GM23338 (cell line): ENCODE results near the gene BLZF1. TPM values are rescaled to one million over a fixed set of nuclear protein-coding genes. Genes with fewer than 3 reads are reported as not detected.
A peak's percentile ranks its signal among the peaks of the same experiment; 100 is the strongest.

Experiments
- ATAC-seq: fragments of 200-7000 bp; cut with Tn5 transposase; 3 replicates; pipeline ENCODE4 v1.9.1; 2020
- DNase-seq: peaks from one replicate; pipeline ENCODE4 v3.0.0-alpha.2; 2015; ENCODE audit warnings: low spot score
- H2AFZ ChIP-seq: fragments of 200-600 bp; sonication (generic); 2 replicates; pipeline ENCODE4 v1.8.0; 2016; ENCODE audit warnings: antibody characterized with exemption, mild to moderate bottlenecking, moderate library complexity
- H3F3A ChIP-seq: fragments of 200-600 bp; sonication (generic); replicated peaks from 2 replicates; pipeline ENCODE4 v1.8.0; 2017; ENCODE audit warnings: antibody characterized with exemption, mixed run types, low read depth
- H3K27ac ChIP-seq: fragments of 200-600 bp; sonication (generic); 2 replicates; pipeline ENCODE4 v1.6.1; 2016; ENCODE audit warnings: low read depth
- H3K27me3 ChIP-seq: fragments of 200-600 bp; sonication (generic); 2 replicates; pipeline ENCODE4 v1.8.0; 2016; ENCODE audit warnings: mild to moderate bottlenecking, mixed run types, moderate library complexity; ENCODE audit not compliant: insufficient read depth
- H3K36me3 ChIP-seq: fragments of 200-600 bp; sonication (generic); 2 replicates; pipeline ENCODE4 v1.8.0; 2016; ENCODE audit warnings: mild to moderate bottlenecking; ENCODE audit not compliant: insufficient read depth
- H3K4me1 ChIP-seq: fragments of 200-600 bp; sonication (generic); 2 replicates; pipeline ENCODE4 v1.8.0; 2016; ENCODE audit warnings: mild to moderate bottlenecking, moderate library complexity; ENCODE audit not compliant: insufficient read depth
- H3K4me2 ChIP-seq: fragments of 200-600 bp; sonication (generic); 2 replicates; pipeline ENCODE4 v1.7.1; 2017; ENCODE audit warnings: mixed run types
- H3K4me3 ChIP-seq: fragments of 200-600 bp; sonication (generic); 2 replicates; pipeline ENCODE4 v1.6.1; 2016; ENCODE audit warnings: mixed run types
- H3K79me2 ChIP-seq: fragments of 200-600 bp; sonication (generic); replicated peaks from 2 replicates; pipeline ENCODE4 v1.8.0; 2017; ENCODE audit warnings: mild to moderate bottlenecking; ENCODE audit not compliant: insufficient read depth
- H3K9me2 ChIP-seq: fragments of 200-600 bp; sonication (generic); 2 replicates; pipeline ENCODE4 v1.8.0; 2017; ENCODE audit not compliant: insufficient read depth
- H4K20me1 ChIP-seq: fragments of 200-600 bp; sonication (generic); replicated peaks from 2 replicates; pipeline ENCODE4 v1.8.0; 2017; ENCODE audit warnings: mild to moderate bottlenecking; ENCODE audit not compliant: insufficient read depth
- H3K27ac Mint-ChIP-seq: 2 replicates; pipeline ENCODE4 v1.8.0; 2020; ENCODE audit warnings: inconsistent platforms, mild to moderate bottlenecking, moderate library complexity, mixed read lengths
- H3K27me3 Mint-ChIP-seq: 3 replicates; pipeline ENCODE4 v1.8.0; 2022; ENCODE audit warnings: low read depth, mild to moderate bottlenecking, moderate library complexity, mixed read lengths, inconsistent platforms; ENCODE audit not compliant: insufficient read depth, poor library complexity
- H3K36me3 Mint-ChIP-seq: 3 replicates; pipeline ENCODE4 v1.8.0; 2021; ENCODE audit warnings: low read depth, mild to moderate bottlenecking, inconsistent platforms, moderate library complexity, mixed read lengths
- H3K4me1 Mint-ChIP-seq: 3 replicates; pipeline ENCODE4 v1.8.0; 2020; ENCODE audit warnings: mild to moderate bottlenecking, inconsistent platforms, mixed read lengths
- H3K4me3 Mint-ChIP-seq: 3 replicates; pipeline ENCODE4 v1.8.0; 2021; ENCODE audit warnings: moderate library complexity, mild to moderate bottlenecking, inconsistent platforms, mixed read lengths
- H3K9me3 Mint-ChIP-seq: 3 replicates; pipeline ENCODE4 v1.8.0; 2020; ENCODE audit warnings: moderate library complexity, mild to moderate bottlenecking, inconsistent platforms, mixed read lengths
- CREB1 ChIP-seq: fragments of 250-450 bp; sonication (Bioruptor Pico); IDR thresholded peaks from 2 replicates; pipeline ENCODE4 v1.5.0; 2020; ENCODE audit warnings: low read depth, mild to moderate bottlenecking, moderate library complexity
- CTCF ChIP-seq, 2 experiments: fragments of 200-600 bp in 1 of 2; sonication (generic) in 1 of 2; conservative IDR thresholded peaks; 2 replicates each; pipeline versions ENCODE4 v1.5.1 to v1.6.1; 2016 to 2017; ENCODE audit warnings: antibody characterized with exemption in 2 of 2, low read depth in 2 of 2, mild to moderate bottlenecking in 2 of 2, moderate library complexity in 1 of 2
- EZH2 ChIP-seq: fragments of 200-600 bp; sonication (generic); IDR thresholded peaks from one replicate; pipeline ENCODE4 v1.8.0; 2017; ENCODE audit warnings: antibody characterized with exemption, mild to moderate bottlenecking, low read depth; ENCODE audit not compliant: unreplicated experiment
- EZH2phosphoT487 ChIP-seq: fragments of 200-600 bp; sonication (generic); IDR thresholded peaks from one replicate; pipeline ENCODE4 v1.8.1; 2018; ENCODE audit warnings: antibody characterized with exemption; ENCODE audit not compliant: unreplicated experiment
- JUNB ChIP-seq: IDR thresholded peaks from one replicate; pipeline ENCODE4 v1.6.1; 2016; ENCODE audit warnings: antibody characterized with exemption; ENCODE audit not compliant: unreplicated experiment
- POLR2AphosphoS5 ChIP-seq: IDR thresholded peaks from 2 replicates; pipeline ENCODE4 v1.6.1; 2016; ENCODE audit warnings: antibody characterized with exemption, low read depth
- REST ChIP-seq: IDR thresholded peaks from one replicate; pipeline ENCODE4 v1.6.1; 2018; ENCODE audit warnings: antibody characterized with exemption; ENCODE audit not compliant: unreplicated experiment
- ZNF462 ChIP-seq: fragments of 250-450 bp; sonication (Bioruptor Pico); IDR thresholded peaks from 2 replicates; pipeline ENCODE4 v1.5.0; 2020; ENCODE audit warnings: mild to moderate bottlenecking, moderate library complexity
- polyA plus RNA-seq: library from polyadenylated mRNA; unstranded; fragments of >200 nt; fragmentation: Nextera tagmentation; extraction: Ambion mirVana; gene quantifications from 2 replicates; pipeline ENCODE4 v1.2.1, GENCODE V29; 2016
- total RNA-seq: library from RNA; depleted of rRNA; stranded (reverse); fragments of >200 nt; shearing (Covaris generic); gene quantifications from 2 replicates; pipeline ENCODE4 v1.2.3, GENCODE V29; 2014

Gene BLZF1
- total and polyA plus RNA-seq, 2 experiments from 2014 or later: 9.5 to 14.5 TPM

GRCh38 chr1:169322138-169322537 is 45.9 kb upstream of the BLZF1 start (continued):
- TF ChIP-seq ZNF462 (CRISPR knock-in tag): no peak
- no peak for TF ChIP-seq EZH2phosphoT487
- no peak for TF ChIP-seq JUNB
- TF ChIP-seq POLR2AphosphoS5: no peak
- TF ChIP-seq REST: no peak

GRCh38 chr1:169325117-169325516 is 42.9 kb upstream of the BLZF1 start:
- Mint-ChIP-seq H3K9me3 (peaks cover 4% of the 10 kb centered on the region; the same call in 1 of the 3 replicates), H3K4me1 (peaks cover 17% of the 10 kb centered on the region), H3K4me3 (no peak overlapping the region), H3K27me3 (no peaks in the 10 kb centered on the region), H3K36me3 (peaks cover 4% of the 10 kb centered on the region; the same call in 1 of the 3 replicates), H3K27ac (no peak overlapping the region)
- Histone ChIP-seq H3K4me1 (peaks cover 24% of the 10 kb centered on the region), H3F3A (no peaks in the 10 kb centered on the region), H4K20me1 (no peaks in the 10 kb centered on the region), H3K79me2 (no peaks in the 10 kb centered on the region; the same call in 1 of the 2 replicates), H3K27ac (no peak overlapping the region), H3K36me3 (no peaks in the 10 kb centered on the region), H3K9me2 (no peaks in the 10 kb centered on the region), H2AFZ (no peak overlapping the region), H3K4me3 (no peak overlapping the region), H3K27me3 (no peaks in the 10 kb centered on the region), H3K4me2 (no peak overlapping the region)
- ATAC-seq (peak; percentile 100), DNase-seq (peak; percentile 84)
- TF ChIP-seq EZH2: no peak
- no peak for TF ChIP-seq CREB1 (CRISPR knock-in tag)
- no peak for TF ChIP-seq EZH2phosphoT487
- no peak for TF ChIP-seq CTCF (conservative IDR thresholded peaks at IDR 0.05; ENCODE audit: low read depth in 2 of 2)
